DMS114 treated with DMSO at 0.1 percent for 48 hours (cell line): ENCODE results near the gene HOXB8.

Experiments
- DNase-seq: peaks from one replicate; lab custom pipeline; 2025; ENCODE audit not compliant: unreplicated experiment; lab: John Stamatoyannopoulos, UW

Gene HOXB8

DNA sequence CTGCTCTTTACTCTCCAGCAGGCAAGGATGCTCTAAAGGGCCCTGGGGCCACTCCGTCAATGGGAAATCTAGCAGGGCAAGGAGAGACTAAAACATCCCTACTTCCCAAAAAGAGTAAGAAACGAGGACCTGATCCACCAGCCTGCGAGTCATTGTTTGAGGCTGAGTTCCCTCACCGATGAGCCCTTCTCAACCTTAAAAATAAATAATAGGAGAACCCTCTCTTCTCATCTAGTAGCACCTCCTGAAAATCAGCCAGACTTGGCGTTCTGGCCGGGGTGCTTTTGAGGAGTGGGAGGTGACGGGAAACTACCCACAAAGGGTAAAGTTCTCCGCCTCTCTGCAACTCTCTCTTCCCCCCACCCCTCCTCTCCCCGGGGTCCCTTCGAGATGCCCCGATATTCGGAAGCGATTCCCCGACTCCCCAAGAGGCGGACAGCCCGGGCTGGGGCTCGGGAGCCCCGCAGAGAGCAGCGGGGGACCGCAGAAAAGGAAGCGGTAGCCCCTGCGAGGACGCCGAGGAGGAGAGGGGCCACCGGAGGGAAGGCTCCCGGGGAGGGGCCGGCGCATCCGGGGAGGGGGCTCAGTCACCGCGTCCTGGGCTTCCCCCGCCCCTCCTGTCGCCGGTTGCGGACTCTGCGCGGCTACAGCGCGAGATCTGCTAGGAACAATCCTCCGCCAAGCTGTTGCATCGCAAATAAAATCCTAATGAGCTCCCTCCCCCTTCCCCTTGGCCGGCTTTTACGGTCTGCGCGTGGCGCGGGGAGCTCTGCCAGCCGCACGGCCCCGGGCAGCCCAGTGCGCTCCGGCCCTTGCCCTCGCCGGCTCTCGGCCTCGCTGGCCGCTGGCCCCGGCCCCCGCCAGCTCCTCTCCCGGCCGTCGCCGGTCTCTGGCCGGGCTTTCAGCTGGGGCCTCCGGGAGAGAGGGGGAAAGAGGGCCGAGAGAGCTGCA, 9.7 kb upstream of the HOXB8 start:
- DNase-seq, result peak; percentile 17

DNA sequence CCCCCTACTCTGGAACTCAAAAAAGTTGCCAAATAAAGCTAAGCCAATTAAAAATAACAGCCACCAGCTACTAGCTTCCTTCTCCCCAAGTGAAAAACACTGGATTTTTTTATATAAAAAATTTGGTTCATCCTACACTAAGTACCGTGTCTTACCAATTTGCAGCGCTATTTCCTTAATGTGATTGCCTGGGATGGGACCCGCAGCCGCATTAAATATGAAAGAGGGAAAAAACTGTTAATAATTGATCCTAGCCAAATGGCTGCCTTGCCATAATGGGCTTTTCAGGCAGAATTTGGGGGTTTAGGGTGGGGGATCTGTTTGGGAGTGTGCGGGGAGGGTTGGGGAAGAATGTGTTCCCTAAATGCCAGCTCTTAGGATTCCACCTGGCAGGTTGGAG, 9.0 kb upstream of the HOXB8 start:
- no peak for DNase-seq

DNA sequence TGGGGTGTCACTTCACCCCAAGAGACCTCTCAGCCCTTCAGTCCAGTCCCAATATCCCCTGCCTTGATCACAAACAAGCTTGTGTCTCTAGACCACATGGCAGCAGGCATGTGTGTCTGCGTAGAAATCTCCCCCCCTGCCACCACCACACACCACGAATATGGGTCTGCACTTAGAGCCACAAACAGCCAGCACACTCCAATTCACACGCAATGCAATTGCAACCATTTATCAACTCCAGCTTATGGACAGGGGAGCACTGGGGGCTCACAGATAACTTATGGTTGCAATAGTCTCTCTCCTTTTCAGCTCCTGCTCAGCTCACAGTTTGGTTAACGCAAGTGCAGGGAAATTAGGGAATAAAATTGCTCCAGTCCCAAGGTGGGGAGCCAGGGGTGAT, 8.5 kb upstream of the HOXB8 start:
- no peak for DNase-seq

DNA sequence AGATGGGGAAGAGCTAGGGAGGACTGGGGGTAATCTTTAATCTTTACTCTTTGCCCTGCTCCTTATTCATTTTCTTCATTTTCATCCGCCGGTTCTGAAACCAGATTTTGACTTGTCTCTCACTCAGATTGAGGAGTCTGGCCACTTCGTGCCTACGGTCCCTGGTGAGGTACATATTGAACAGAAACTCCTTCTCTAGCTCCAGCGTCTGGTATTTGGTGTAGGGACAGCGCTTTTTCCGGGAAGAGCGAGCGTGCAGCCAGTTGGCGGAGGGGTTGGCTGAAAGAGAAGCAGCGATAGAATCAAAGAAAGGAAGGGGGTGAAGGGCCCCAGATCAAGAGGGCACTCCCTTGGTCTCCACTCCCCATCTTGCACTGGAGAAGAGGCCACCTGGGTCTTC, 7.8 kb upstream of the HOXB8 start:
- DNase-seq, result no peak

DNA sequence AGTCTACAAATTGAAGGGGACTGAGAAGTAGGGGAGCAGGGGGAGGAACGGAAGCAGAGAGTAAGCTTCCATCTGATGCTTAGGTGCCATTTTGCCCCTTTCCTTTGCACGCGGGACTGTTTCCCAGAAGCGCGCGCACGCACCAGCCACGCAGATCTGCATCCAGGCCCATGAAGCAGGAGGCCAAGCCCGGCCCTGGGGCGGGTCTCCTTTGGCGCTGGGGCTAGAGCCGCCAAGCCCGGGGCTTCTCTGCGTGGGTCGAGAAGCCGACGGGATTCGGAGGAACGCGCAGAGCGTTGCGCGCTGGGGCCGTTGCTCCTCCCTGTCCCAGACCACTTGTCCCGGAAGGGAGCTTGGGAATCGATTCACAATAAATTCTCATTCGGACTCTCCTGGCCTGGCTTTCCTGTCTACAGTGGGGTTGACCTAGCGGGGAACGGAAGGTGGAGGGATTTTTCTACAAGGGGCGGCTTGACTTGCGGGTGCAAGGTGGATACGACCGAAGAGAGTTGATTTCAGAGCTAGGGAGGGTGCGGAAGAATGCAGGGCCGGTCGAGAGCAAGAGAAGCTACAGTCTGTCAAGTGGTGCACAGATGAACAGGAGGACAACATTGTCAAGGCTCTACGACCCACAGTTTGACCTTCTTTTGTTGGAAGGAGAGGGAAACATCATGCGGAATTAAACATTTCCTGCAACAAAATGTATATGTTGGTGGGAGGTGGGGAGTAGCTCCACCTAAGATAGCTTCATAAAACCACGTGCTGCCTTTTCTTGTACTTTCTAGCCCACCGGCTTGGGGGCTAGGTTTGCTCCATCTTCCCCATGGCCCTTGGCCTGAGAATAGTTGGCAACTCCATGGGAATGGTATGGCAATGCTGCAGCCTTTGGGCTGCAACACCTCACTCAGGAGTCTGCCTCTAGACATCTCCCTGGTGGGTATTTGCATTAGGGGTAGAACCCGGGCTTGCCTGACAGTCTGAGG, 6.6 kb upstream of the HOXB8 start:
- no peak for DNase-seq

DNA sequence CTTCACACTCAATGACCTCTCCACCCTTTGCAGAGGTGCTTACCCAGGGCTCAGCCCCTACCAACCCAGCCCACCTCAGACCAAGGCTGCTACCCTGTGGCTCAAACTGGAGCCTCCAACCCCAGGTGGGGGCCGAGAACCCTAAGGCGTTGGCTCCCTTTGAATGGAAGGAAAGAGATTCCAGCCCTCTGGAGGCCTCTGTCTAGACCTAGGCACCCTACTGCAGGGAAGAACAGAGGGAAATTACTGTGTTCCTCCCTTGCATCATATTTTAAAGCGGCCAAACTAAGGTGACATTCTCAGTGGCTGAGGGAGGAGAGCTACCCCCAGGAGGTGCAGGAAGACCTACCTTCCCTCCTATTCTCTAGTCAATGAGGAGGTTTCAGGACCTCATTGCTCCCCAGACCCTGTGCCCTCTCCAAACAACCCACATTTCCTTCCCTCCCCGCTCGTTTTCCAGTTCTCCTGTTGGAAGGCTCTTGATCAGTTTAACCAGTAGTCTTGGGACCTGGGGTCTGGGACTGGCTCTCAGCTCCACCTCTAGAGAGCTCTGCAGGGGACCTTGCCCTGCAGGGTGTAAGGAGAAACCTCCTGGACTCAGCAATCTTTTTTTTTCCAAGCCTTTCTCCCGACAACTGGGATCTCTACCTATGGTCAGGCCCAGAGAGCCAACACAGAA, 5.5 kb upstream of the HOXB8 start:
- DNase-seq, result no peak

DNA sequence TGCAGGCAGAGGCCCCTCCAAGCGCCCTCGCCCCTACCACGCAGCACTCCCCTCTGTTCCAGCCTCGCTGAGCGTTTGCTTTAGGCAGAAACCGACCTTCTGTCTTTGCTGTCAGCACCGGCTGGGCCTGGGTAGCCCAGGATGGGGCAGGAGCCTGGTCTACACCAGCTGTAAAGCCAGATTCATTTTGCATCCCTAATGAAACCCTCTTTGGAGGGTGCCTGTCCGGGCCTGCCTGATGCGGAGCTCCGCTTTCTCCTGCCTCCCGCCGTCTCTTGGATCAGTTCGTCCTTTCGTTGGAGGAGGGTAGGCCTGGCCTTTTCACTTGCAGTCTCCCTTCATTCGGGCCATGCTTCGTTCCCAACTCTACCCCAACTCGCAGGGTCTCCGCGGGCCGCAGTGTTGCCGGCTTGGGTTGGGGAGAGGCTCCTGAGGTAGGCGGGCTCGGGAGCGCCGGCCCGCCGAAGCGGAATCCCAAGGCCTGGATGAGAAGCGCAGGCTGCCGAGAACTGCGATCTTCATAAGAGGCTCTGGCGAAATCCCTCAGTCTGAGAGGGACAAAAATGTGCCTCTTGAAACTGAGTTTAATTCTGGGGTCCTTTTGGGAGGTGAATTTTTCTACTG, 4.8 kb upstream of the HOXB8 start:
- no peak for DNase-seq

DNA sequence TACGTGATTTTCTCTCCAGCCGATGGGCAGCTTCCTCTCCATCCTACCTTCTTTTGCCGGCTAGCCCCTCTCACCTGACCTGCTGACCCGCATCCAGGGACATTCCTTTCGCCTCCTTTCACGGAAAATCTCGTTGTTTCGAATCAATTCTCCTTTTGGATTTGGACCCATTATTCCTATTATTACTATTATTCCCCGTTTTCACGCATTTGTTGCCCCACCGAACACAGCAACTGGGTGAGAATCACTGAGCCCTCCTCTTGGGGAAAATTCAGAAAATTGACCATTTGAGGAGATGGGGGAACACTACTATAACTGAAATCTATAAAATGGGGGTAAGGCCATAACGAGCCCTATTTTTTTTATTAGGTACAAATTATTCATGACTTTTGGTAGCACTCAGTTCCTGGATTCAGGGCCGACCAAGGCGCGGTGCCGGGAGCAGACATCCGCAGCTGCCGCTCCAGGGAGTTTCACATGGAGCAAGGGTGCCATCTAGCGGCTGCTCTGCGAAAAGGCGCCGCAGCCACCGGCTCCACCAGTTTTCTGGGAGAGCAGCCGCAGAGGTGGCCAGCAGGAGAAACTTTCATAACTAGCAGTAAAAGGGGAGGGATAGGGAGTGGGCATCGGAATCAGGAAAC, 3.3 kb upstream of the HOXB8 start:
- DNase-seq, result peak; percentile 81

DNA sequence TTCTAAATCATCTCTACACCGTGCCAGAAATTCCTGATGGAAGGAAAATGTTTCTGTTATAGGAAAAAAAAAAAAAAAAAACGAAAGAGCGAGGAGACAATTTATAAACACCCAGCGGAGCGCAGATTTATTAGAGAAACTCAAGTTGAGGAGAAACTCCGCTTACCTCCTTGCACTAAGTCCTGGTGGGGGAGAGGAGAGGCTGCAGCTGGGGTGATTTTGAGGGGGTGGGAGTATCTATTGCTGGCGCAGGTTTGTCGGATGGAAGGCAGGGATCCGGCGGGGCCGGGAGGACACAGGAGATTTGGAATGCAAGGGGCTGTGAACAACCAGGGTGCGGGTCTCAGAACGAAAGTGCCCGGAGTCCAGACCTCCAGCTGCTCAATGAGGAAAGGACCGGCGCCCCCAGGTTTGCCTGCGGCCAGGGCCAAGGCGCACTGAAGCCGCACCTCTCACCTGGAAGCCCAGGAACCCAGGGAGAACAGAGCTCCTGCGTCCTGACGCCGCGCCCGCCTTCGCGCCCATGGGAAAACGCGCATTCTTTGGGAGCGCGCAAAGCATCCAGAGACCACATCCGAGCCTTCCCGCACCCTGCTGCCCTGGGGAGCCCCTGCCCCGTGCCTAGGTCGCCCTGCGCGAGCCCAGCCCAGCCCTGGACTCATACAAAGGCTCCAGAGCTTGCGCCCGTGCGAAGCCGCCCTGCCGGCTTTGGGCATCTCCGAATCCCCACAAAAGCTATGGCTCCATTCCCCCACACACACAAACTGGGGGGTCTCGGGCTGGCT, 2.6 kb upstream of the HOXB8 start:
- DNase-seq, result no peak

DNA sequence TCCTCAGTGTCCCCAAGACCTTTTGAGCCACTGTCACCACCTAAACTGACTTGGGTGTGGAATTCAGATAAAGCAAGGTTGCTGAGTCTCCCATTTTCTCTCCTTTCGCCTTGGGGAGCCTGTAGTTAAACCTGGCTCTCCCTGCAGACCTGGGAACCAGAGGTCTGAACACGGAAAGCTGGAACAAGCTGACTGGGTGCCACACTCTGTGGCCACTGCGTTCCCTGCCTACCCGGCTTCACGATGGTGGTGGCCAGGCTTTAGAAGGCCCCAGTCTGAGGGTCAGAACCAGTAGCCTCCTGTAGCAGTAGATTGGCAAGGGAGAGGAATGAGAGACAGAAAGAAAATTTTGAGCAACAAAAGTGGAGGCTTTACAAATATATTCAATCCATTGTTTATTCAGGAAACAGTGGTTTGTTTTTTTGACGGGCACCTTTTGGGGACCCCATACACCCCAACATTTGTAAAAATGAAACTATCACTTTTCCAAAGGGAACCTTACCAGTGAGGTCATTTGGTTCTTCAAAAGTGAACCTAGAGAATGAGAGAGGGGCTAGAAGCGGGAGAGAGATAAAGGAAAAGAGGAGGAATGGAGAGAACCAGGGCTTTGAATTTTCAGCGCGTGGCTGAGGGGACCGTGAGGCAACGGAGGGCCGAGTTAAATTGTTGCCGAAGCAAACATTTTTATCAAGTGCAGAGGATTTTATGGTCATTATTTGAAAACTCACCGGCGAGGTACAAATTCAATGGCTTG, 1.8 kb upstream of the HOXB8 start:
- DNase-seq, result peak; percentile 17

DNA sequence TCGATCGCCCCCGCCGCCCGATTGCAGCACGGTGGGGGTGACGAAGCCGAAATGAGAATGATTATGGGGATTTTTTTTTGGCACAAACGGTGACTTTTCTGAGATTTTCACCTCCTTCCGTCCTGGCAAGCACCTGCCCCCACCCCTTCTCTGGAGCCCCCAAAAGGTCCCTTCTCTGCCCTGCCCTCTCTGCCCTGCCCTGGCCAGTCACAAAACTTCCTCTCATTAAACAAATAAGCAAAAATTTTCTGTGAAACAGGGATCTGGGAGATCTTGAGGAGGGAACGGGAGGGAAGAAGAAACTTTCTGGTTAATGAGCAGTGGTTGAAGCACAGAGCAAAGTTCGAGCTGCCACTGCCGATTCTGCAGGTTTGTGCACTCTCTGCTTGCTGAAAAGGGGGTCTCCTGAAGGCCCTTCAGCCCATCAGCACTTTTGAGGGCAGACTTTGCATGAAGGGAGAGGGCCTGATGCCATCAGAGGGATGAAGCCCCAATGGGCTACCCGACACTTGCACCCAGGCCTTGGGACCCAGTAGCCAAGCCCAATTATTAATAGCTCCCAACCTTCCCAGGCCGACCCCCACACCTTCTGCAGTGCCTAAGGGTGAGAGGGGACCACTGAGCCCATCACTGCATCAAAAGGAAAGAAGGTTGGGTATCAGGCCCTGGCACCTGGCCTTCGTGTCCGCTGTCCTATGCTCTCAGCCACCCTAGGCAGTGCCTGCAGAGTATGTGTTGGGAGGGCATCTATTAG, 1.0 kb upstream of the HOXB8 start:
- DNase-seq, result no peak

DNA sequence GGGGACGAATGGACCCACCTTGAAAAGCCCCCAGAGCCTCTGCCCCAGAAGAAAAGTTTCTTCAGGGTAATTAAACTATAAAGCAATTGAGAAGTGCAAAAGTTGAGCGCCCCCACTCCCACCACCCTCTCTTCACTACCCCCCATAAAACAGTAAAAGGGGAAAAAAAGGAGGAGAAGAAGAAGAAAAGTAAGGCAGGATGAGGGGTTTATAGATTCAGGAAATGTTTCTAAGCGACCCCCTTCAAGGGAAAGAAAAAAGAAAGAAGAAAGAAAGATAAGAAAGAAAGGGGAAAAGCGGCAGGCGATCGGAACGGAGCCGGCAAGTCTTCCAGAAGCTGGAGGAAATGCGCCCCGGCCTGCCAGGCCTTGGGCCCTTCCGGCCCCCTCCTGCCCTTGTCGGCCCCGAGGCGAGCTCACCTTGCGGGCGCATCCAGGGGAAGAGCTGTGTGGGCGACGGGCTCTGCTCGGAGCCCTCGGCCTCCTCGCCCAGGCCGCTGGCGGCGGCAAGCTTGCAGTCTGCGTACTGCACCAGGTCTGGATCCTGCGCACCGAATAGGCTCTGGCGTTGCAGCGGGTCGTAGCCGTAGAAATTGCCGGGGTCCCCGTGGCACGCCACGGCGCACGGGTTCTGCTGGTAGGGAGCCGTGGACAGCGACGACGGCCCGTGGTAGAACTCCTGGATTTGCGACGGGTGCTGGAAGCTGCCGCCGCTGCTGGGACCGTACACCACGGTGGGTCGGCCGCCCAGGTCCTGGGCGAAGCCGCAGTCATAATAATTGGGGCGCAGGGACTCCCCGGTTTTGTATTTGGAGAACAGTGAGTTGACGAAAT, 1.0 kb downstream of the HOXB8 start:
- no peak for DNase-seq

DNA sequence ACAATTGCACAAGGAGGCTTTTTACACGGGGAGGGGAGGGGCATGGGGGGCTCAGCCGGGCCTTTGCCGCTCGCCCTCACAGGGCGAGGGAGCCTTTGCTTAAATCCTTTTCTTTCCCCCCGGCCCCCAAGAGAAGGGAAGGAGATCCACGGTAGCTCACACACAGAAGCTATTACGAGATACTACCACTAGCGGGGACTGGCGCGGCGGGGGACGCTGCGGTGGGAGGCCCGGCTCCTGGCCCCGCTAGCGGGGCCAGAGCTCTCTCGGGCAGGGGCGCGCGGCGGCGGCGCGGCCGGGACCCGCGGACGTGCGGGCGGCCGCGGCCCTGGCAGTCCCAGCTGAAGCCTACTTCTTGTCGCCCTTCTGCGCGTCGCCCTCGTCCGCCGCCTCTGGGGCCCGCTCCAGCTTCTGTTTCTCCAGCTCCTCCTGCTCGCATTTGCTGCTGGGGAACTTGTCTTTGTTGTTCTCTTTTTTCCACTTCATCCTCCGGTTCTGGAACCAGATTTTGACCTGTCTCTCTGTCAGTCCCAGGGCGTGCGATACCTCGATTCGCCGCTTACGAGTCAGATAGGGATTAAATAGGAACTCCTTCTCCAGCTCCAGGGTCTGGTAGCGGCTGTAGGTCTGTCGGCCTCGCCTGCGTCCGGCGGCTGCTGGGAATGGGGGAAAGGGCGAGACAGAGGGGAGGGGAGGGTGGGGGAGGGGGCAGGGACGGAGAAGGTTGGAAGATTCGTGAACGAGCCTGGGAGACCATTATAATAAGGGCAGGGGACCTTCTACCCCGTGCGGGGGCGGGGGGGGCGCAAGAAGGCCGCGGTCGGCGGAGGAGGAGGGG, 2.0 kb downstream of the HOXB8 start:
- peak; percentile 45 for DNase-seq

DNA sequence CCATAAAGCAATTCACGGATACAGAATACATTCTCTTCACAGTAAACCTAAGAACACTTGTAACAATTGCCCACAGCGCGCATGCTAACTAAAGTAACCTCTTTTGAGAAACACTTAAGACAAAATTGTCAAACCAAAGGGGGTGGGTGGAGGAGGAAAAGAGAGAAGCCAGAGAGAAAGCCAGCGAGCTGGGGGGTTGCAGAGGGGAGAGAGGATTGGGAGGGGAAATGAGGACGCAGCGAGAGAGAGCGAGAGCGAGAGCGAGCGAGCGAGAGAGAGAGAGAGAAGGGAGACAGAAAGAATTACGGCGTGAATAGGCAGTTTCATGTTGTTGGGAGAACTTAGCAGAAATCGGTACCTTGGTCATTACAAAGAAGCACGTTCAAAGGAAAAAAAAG, 2.6 kb downstream of the HOXB8 start:
- no peak for DNase-seq

DNA sequence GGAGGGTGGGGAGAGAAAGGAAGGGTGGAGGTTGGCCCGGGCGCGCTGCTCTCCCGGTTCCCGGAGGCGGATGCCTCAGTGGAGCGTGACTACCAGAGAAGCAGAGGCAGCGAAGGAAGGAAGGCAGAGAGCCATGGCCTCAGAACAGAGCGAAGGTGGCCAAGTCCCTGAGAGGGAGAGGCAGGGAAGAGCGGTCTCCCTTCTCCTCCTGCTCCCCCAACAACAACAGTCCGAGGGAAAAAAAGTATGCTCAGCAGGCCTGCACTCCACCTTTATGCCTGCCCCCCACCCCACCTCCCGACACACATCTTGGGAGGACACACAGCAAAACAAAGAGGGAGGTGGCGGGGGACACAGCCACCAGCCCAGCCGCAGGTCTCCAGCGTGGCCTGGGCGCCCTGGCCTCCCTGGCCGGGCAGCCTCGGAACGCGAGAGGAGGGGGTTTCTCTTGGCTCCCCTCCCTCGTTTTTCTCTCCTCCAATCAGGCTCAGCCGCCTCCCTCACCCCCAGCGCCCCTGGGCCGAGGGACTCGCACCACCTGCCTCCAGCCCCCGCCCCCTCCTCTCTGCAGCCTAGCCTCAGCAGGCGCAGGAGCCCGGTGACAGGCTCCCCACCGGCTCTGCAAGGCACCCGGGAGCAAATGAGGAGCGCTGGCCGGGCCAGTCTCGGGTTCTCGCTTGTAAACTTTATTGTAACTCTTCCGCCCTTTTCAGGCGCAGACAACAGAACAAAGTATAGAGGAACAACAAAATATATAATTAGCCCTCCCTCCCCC, 3.2 kb downstream of the HOXB8 start:
- no peak for DNase-seq

DNA sequence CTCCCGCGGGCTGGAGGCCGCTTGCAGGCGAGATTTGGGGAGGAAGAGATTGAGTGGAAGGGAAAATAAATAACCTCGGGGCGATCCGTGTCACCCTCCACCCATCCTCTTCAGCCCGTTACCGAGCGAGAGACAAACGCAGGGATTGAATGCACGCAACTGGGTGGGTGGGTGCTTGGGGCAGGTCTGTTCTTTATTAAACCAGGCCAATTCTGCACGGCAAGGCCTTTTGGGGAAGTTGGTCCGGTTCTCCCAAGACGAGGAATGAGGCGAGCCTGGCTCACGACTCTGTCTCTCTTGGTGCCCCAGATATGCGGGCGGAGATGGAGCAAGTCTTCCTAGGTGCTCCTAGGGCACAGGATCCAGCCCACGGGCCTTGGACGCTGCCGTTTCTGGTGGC, 3.9 kb downstream of the HOXB8 start:
- no peak for DNase-seq
